Mesangial cell (primary cell): ENCODE results near the gene PEX12. TPM values are rescaled to one million over a fixed set of nuclear protein-coding genes. Genes with fewer than 3 reads are reported as not detected.

ENCODE experiments used
- total RNA-seq: library from RNA; depleted of rRNA; stranded (reverse); fragments of >200 nt; gene quantifications from 2 replicates; pipeline ENCODE4 v1.2.3, GENCODE V29; 2015

PEX12 gene
- total RNA-seq, result 3.1 and 3.4 TPM in 2 replicates

GRCh38 chr17:35578197-35578928 is at the start of gene PEX12:
PEX12 (minus strand) TSS chr17:35578571; CDS start chr17:35578021, 550 bp downstream.

DNA sequence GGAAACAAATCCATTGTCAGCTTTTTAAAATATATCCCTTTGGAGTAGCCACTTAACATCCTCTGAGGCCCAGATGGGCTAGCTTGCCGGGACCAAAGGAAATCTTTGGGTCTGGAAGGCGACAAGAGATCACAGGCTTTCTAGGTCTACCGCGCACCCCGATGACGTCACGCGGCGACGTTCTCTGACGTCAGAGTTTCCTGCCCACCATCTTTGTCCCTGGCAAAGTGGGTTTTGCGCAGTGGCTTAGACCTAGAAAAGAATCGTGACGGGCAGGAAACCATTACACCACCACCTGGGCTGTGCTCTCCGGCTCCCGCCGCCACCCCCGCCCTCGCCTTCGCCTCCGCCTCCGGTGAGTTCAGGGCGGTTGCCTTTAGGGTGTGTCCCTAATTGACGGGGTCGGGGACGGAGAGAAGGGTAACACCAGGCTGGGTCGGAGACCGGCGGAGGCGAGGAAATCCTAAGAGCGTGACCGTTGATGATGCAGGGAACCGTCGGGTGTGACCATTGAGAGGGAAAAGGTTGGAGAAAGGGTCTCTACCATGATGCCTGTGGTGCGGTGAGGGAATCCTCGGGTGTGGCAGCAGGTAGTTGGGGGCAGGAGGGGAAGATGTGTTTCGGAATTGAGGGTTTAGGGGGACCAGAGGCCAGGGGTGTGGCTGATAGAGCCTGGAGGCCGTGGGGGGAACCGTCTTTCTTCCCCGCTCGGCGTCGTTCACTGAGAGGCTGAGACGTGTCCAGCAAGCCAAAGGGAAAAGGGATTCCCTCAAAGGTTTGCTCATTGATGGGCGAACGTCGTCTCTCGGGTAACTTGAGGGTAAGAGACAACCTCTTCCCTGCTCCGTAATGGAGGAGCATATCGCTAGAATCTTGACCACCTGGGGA is 8.9 kb upstream of the PEX12 start, which contains the start of gene AP2B1:
TSS of gene AP2B1 (plus strand) at position 249 of the 888 bp plus-strand sequence. CDS start 6,709 bp downstream, outside the sequence.

GRCh38 chr17:35560703-35561102 is 17.7 kb downstream of the PEX12 start, which contains the start of gene SLFN14:
SLFN14 (minus strand) TSS chr17:35560819; CDS start chr17:35558062, 2,757 bp downstream.

GRCh38 chr17:35537601-35538141 is 40.7 kb downstream of the PEX12 start, which contains the start of gene SLFN12L:
SLFN12L (minus strand) TSS chr17:35537678; CDS start chr17:35522364, 15,314 bp downstream.

Other genes starting within 250 kb of the PEX12 start
- 1.0 and 2.4 TPM in 2 replicates for gene SLFN11, start 204.9 kb downstream of the PEX12 start, total RNA-seq
- gene SLFN12, start 146.1 kb downstream of the PEX12 start, total RNA-seq, result 5.8 and 6.7 TPM in 2 replicates
- 1.8 and 10.1 TPM in 2 replicates for gene SLFN13, start 129.8 kb downstream of the PEX12 start, total RNA-seq
- gene SLFN12L, start 40.9 kb downstream of the PEX12 start, total RNA-seq, result not detected in 2 replicates
- gene SLFN14, start 17.8 kb downstream of the PEX12 start, total RNA-seq, result not detected in 2 replicates
- gene AP2B1, start 8.8 kb upstream of the PEX12 start, total RNA-seq, result 126 and 137 TPM in 2 replicates
- 2.8 and 9.0 TPM in 2 replicates for gene RASL10B, start 153.1 kb upstream of the PEX12 start, total RNA-seq
- not detected in 2 replicates for gene GAS2L2, start 174.7 kb upstream of the PEX12 start, total RNA-seq
- not detected in 2 replicates for gene C17orf50, start 182.3 kb upstream of the PEX12 start, total RNA-seq
- gene MMP28, start 217.1 kb upstream of the PEX12 start, total RNA-seq, result 0.49 and 1.3 TPM in 2 replicates
- 31.1 and 51.2 TPM in 2 replicates for gene TAF15, start 230.9 kb upstream of the PEX12 start, total RNA-seq